GM12873 (cell line): ENCODE measurements around the gene MAP7.

Experiments used
- TF ChIP-seq, protein P1 (sequence below): IDR thresholded peaks from 2 replicates; pipeline ENCODE4 v1.5.1; 2012; ENCODE audit warnings: low read depth, mild to moderate bottlenecking, moderate library complexity, low read length, control low read depth; ENCODE audit not compliant: insufficient read depth; ENCODE audit errors: missing control alignments

MAP7 gene

DNA sequence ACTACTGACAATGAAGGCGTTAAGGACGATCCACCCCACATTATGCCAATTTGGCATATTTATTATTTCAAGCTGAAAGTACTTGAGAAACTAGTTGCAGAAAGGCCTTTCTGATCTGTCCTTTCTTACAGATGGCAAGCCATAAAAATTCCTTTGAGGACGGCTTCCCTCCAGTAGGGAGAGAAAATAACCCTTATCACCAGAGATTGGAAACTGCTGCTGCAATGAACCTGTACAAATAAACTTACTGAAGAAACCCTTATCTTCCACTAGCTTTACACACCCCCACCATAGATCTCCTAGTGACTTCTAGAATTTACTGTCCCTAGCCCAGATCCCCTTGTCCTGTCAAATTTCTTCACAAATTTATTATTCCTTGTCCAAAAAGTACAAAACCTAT, 105.2 kb downstream of the MAP7 start:
- TF ChIP-seq, protein P1, sequence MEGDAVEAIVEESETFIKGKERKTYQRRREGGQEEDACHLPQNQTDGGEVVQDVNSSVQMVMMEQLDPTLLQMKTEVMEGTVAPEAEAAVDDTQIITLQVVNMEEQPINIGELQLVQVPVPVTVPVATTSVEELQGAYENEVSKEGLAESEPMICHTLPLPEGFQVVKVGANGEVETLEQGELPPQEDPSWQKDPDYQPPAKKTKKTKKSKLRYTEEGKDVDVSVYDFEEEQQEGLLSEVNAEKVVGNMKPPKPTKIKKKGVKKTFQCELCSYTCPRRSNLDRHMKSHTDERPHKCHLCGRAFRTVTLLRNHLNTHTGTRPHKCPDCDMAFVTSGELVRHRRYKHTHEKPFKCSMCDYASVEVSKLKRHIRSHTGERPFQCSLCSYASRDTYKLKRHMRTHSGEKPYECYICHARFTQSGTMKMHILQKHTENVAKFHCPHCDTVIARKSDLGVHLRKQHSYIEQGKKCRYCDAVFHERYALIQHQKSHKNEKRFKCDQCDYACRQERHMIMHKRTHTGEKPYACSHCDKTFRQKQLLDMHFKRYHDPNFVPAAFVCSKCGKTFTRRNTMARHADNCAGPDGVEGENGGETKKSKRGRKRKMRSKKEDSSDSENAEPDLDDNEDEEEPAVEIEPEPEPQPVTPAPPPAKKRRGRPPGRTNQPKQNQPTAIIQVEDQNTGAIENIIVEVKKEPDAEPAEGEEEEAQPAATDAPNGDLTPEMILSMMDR = no peak

GRCh38 chr6:136440203-136440602, 110.0 kb downstream of the MAP7 start:
- TF ChIP-seq, protein P1 = no peak

DNA sequence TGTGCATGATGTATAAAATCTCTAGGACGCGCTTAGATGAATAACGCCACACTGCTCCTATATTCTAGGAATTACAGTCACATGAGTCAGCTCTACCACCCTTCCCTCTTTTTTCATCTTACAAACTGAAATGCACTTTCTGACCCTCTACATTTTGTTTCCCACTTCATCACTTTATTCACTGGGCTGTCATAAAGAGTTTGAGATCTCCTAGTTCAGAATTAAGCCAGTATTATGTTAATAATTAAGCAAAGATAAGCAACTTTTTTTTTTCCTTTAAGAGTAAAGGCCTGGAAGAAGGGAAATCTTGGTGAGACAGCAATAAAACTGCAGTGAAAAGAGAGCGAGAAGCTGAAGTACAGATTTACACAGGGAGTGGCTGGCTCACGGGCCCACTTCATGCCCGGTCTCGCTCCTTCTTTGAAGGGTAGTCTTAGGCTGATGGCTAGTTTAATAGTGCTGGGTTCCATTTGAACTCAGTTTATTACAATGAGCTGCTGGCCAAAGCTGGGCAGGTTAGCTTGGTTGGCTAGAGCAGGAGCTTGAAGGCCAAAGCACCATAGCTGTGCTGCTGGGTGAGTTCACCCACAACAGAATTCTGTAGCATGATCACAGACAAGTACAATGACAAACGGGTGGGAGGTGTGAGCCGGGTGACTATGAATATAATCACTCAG, 110.6 kb downstream of the MAP7 start:
- TF ChIP-seq, protein P1 = no peak

DNA sequence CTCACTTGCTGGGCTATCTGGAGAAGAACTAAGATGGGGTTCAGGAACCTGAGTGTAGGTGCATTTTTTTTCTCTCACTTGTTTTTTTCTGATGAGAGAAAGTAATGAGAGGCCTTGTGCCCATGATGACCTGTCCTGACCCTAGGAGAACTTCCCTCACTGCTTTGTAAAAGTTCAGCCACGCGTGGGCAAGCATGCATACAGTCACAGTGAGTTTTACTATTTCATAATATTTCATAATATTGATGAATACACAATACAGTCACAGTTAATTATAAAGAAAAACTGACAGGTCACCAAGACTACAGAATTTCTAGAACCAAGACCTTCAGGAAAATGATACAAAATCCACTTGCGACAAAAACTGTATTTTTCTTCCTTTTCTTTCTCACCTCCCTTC, 111.8 kb downstream of the MAP7 start:
- TF ChIP-seq, protein P1 = no peak

DNA sequence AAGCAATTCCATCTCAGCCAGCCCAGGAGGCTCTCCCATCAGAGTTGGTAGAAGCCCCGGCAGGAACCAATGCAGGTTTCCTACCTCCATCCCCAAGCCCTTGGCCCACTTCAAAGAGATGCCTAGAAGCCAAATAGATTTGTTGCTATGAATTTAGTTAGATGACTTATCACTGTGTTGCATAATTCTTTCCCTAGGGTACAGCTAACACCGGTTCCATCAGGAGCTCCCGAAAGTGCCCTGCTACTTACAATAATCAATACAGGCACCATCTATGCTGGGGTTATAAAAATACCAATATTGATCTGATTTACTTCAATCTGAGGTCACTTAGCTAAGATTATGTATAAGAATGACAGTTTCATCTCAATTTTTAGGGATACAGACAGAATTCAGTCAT, 113.0 kb downstream of the MAP7 start:
- TF ChIP-seq, protein P1 = no peak

GRCh38 chr6:136435101-136435500, 115.1 kb downstream of the MAP7 start:
- TF ChIP-seq, protein P1 = no peak

DNA sequence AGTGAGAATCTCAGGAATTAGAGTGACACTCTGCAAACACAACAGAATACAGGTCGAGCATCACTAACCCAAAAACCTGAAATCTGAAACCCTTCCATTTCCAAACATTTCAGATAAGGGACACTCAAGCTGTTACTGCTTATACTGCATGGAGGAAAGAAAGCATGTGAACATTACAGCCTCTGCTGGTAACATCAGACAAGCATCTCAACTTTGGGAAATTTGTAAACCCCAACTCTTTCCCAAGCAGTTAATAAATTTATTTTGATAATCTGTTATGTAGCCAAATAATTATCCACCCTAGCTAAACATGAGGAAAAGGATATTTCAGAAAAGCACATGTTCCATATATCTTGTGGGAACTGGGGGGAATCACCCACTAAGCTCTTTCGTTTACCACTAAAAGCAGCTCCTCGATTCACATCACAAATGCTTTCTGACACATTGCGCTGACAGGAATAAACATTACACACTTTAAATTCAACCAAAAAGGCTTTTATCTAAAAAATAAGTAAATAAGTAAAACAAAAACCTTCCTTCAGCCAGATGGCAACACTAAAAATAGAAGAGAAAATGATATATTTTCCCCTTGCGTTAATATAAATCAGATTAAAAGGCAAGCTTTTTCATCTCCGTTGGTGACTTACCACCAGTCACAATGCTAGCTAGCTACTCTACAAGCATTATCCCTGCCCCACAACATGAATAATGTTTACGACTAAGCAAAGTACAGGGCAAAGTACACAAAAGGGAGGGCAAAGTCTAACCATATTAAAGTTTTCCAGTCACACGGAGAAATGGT, 120.8 kb downstream of the MAP7 start:
- TF ChIP-seq, protein P1 = no peak
